Natural killer cell (primary cell): ENCODE measurements around the gene ASCL5. TPM values are rescaled to one million over a fixed set of nuclear protein-coding genes. Genes with fewer than 3 reads are reported as not detected.

Experiments used
- ATAC-seq, 3 donors: fragments of 150-1000 bp in 2 of 3; fragments of 200-7000 bp in 1 of 3; cut with Tn5 transposase; 1 replicate in 1 of 3; 2 replicates in 2 of 3; pipeline ENCODE4 v1.10.0; 2021; ENCODE audit warnings: mild to moderate bottlenecking in 2 of 3, moderate library complexity in 2 of 3
- DNase-seq, 2 donors: peaks; one replicate each; pipeline versions ENCODE4 v3.0.0 to v3.0.0-alpha.2; 2013 to 2021; ENCODE audit warnings: mixed read lengths in 1 of 2
- H3K27ac ChIP-seq: one replicate; pipeline ENCODE4 v1.5.1; 2013; ENCODE audit warnings: mild to moderate bottlenecking, low read length
- H3K27me3 ChIP-seq: one replicate; pipeline ENCODE4 v1.6.1; 2013; ENCODE audit warnings: low read length; ENCODE audit not compliant: control insufficient read depth, insufficient read depth
- H3K36me3 ChIP-seq: one replicate; pipeline ENCODE4 v1.6.1; 2013; ENCODE audit warnings: low read length; ENCODE audit not compliant: control insufficient read depth, insufficient read depth
- H3K4me1 ChIP-seq: one replicate; pipeline ENCODE4 v1.6.1; 2013; ENCODE audit warnings: low read length; ENCODE audit not compliant: control insufficient read depth, insufficient read depth
- H3K4me3 ChIP-seq: one replicate; pipeline ENCODE4 v1.5.1; 2013; ENCODE audit warnings: low read length
- H3K9me3 ChIP-seq: one replicate; pipeline ENCODE4 v1.6.1; 2013; ENCODE audit warnings: low read length; ENCODE audit not compliant: control insufficient read depth, insufficient read depth
- H3K27ac Mint-ChIP-seq, 2 donors: one replicate each; pipeline ENCODE4 v1.8.0; 2022; ENCODE audit warnings: mild to moderate bottlenecking in 2 of 2, mixed read lengths in 2 of 2, moderate library complexity in 1 of 2
- H3K27me3 Mint-ChIP-seq, 2 donors: one replicate each; pipeline ENCODE4 v1.8.0; 2022; ENCODE audit warnings: low read depth in 2 of 2, mixed read lengths in 2 of 2
- H3K36me3 Mint-ChIP-seq: one replicate; pipeline ENCODE4 v1.8.0; 2022; ENCODE audit warnings: mixed read lengths
- H3K4me1 Mint-ChIP-seq, 2 donors: one replicate each; pipeline ENCODE4 v1.8.0; 2022; ENCODE audit warnings: mixed read lengths in 2 of 2
- H3K4me3 Mint-ChIP-seq: one replicate; pipeline ENCODE4 v1.8.0; 2022; ENCODE audit warnings: mild to moderate bottlenecking, moderate library complexity, mixed read lengths
- H3K9me3 Mint-ChIP-seq, 2 donors: one replicate each; pipeline ENCODE4 v1.8.0; 2022; ENCODE audit warnings: mixed read lengths in 2 of 2
- CTCF ChIP-seq: fragments of 200-600 bp; IDR thresholded peaks from one replicate; pipeline ENCODE4 v1.8.0; 2022; ENCODE audit warnings: antibody characterized with exemption
- WGBS: methylation state at CpG from one replicate; pipeline ENCODE4 v1.1.7; 2013; ENCODE audit warnings: missing lambda C conversion rate; ENCODE audit not compliant: insufficient coverage; 5-methylcytosine and 5-hydroxymethylcytosine counted together
- intact Hi-C: fragments of 100-400 bp; cut with micrococcal nuclease; formaldehyde crosslinking; loops from one replicate; pipeline ENCODE4 v1.14.2; 2022
- total RNA-seq, 4 donors: library from RNA; stranded (reverse); fragments of 120-200 nt in 1 of 4; gene quantifications; one replicate each; pipeline versions ENCODE4 v1.2.3 to v1.2.4, GENCODE V29; 2013 to 2022

ASCL5 gene
- total RNA-seq, 3 donors from 2014 or later (not counting 1 experiment from before 2014, with no cell fraction given), result not detected

GRCh38 chr1:201125019-201125418 lies 2.0 kb downstream of the ASCL5 start:
- Histone ChIP-seq H3K36me3 (no peaks in the 10 kb centered on the region), H3K9me3 (no peaks in the 10 kb centered on the region), H3K4me1 (no peaks in the 10 kb centered on the region), H3K27me3 (no peaks in the 10 kb centered on the region), H3K4me3 (no peak overlapping the region), H3K27ac (no peak overlapping the region)
- Mint-ChIP-seq H3K27ac (no peak overlapping the region), H3K4me1 (no peaks in the 10 kb centered on the region), H3K36me3 (no peaks in the 10 kb centered on the region), H3K9me3 (no peaks in the 10 kb centered on the region), H3K27me3 (peaks cover 11 to 15% of the 10 kb centered on the region in 2 donors), H3K4me3 (no peak overlapping the region)
- WGBS, result 89% methylated on average over 9 of the region's 9 CpGs
- intact Hi-C loops, result no loop called here
- DNase-seq (no peak), ATAC-seq (no peak)
- TF ChIP-seq CTCF, result no peak

- no peak for ATAC-seq
- Histone ChIP-seq H3K36me3 (no peaks in the 10 kb centered on the region), H3K9me3 (no peaks in the 10 kb centered on the region), H3K4me1 (no peaks in the 10 kb centered on the region), H3K27me3 (no peaks in the 10 kb centered on the region), H3K27ac (no peak overlapping the region), H3K4me3 (no peak overlapping the region)
- H3K4me3 Mint-ChIP-seq, result no peak overlapping the region
- intact Hi-C loops, result no loop called here
- H3K36me3 Mint-ChIP-seq, result no peaks in the 10 kb centered on the region
- H3K27me3 Mint-ChIP-seq, result peaks cover 11 to 15% of the 10 kb centered on the region in 2 donors
- H3K9me3 Mint-ChIP-seq, result no peaks in the 10 kb centered on the region
- H3K27ac Mint-ChIP-seq, result no peak overlapping the region
- no peak for DNase-seq
- no peak for TF ChIP-seq CTCF
- no peaks in the 10 kb centered on the region for H3K4me1 Mint-ChIP-seq
- 91% methylated on average over 1 of the region's 1 CpG for WGBS
Observed at GRCh38 chr1:201123866-201124265, 3.1 kb downstream of the ASCL5 start.

GRCh38 chr1:201122321-201122957 lies 4.5 kb downstream of the ASCL5 start:
- no peak for DNase-seq
- WGBS, result 92% methylated on average over 7 of the region's 10 CpGs
- Histone ChIP-seq H3K9me3 (no peaks in the 10 kb centered on the region), H3K36me3 (no peaks in the 10 kb centered on the region), H3K4me3 (no peak overlapping the region), H3K27me3 (no peaks in the 10 kb centered on the region), H3K4me1 (no peaks in the 10 kb centered on the region), H3K27ac (no peak overlapping the region)
- Mint-ChIP-seq H3K27me3 (peaks cover 14 to 16% of the 10 kb centered on the region in 2 donors), H3K4me3 (no peak overlapping the region), H3K9me3 (no peaks in the 10 kb centered on the region), H3K27ac (no peak overlapping the region), H3K4me1 (no peaks in the 10 kb centered on the region), H3K36me3 (no peaks in the 10 kb centered on the region)
- ATAC-seq, result no peak
- no peak for TF ChIP-seq CTCF
- intact Hi-C loops, result no loop called here
